Kidney (tissue), 14 donors: ENCODE measurements around the gene ARL6. TPM values are rescaled to one million over a fixed set of nuclear protein-coding genes. Genes with fewer than 3 reads are reported as not detected.
"Not testable (repeated sequence)": the region's sequence is repeated elsewhere in the genome, so short reads cannot be mapped to it uniquely, and the experiment has no call there.

Source experiments
- DNase-seq, 5 donors: peaks; one replicate each; pipeline ENCODE4 v3.0.0-alpha.2; 2013 to 2020
- FAIRE-seq: peaks from 2 replicates; lab custom pipeline; 2012; peaks lifted over from hg19 to GRCh38; lab: Jason Lieb, UNC
- H3K27ac ChIP-seq, 2 donors: one replicate each; pipeline ENCODE4 v1.7.0; 2013; ENCODE audit warnings: low read depth in 2 of 2, low read length in 2 of 2, inconsistent platforms in 1 of 2
- H3K27me3 ChIP-seq: one replicate; pipeline ENCODE4 v1.7.1; 2013; ENCODE audit warnings: low read length, inconsistent platforms; ENCODE audit not compliant: control insufficient read depth, insufficient read depth
- H3K36me3 ChIP-seq, 3 donors: one replicate each; pipeline versions ENCODE4 v1.7.0 to v1.7.1; 2013; ENCODE audit warnings: low read length in 3 of 3, control low read depth in 1 of 3, inconsistent platforms in 1 of 3; ENCODE audit not compliant: insufficient read depth in 3 of 3, control insufficient read depth in 2 of 3
- H3K4me1 ChIP-seq, 3 donors: one replicate each; pipeline versions ENCODE4 v1.7.0 to v1.7.1; 2013; ENCODE audit warnings: low read length in 3 of 3, inconsistent platforms in 1 of 3, low read depth in 1 of 3; ENCODE audit not compliant: control insufficient read depth in 2 of 3, insufficient read depth in 2 of 3
- H3K4me3 ChIP-seq, 3 donors: one replicate each; pipeline versions ENCODE4 v1.7.0 to v1.8.1; 2013; ENCODE audit warnings: low read length in 3 of 3, control low read depth in 1 of 3, inconsistent platforms in 1 of 3
- H3K9ac ChIP-seq, 3 donors: one replicate each; pipeline versions ENCODE4 v1.7.0 to v1.7.1; 2013; ENCODE audit warnings: low read length in 3 of 3, control low read depth in 1 of 3, inconsistent platforms in 1 of 3
- H3K9me3 ChIP-seq, 3 donors: one replicate each; pipeline versions ENCODE4 v1.7.0 to v1.7.1; 2013; ENCODE audit warnings: low read length in 3 of 3, control low read depth in 1 of 3, inconsistent platforms in 1 of 3; ENCODE audit not compliant: control insufficient read depth in 2 of 3, insufficient read depth in 1 of 3
- intact Hi-C: fragments of 100-400 bp; cut with DNase I; formaldehyde crosslinking; loops from one replicate; pipeline ENCODE4 v1.11.1; 2022
- polyA plus RNA-seq: library from polyadenylated mRNA; stranded (reverse); fragments of 350-450 nt; fragmentation: Illumina TruSeq; extraction: RNeasy Lipid Tissue Mini Kit (QIAGEN cat#74804); gene quantifications from one replicate; pipeline ENCODE4 v1.2.3, GENCODE V29; 2014; ENCODE audit warnings: low read depth, low replicate concordance; ENCODE audit not compliant: insufficient read depth
- total RNA-seq: library from RNA; stranded (reverse); fragmentation: NEBNext Ultra II Directional; extraction: Animal tissue kit (Norgen Biotek cat#: 25700); gene quantifications from one replicate; pipeline ENCODE4 v1.2.1, GENCODE V29; 2021
- TF ChIP-seq, protein P1 (sequence below): IDR thresholded peaks from 3 replicates; pipeline ENCODE4 v1.5.1; 2012; ENCODE audit warnings: mild to moderate bottlenecking, moderate library complexity, borderline replicate concordance; ENCODE audit not compliant: insufficient read depth; ENCODE audit errors: extremely low read depth
- donor health status: control.
- donor health status: control.
- donor health status: control.
- donor health status: control.
- donor health status: control.
- donor health status: DM: yes; HTN: yes; CAD: no.
- donor health status: Normal renal cell carcinoma (clear cell type).

Gene ARL6
- total and polyA plus RNA-seq, 2 donors from 2014 or later: 7.8 to 10.7 TPM

DNA sequence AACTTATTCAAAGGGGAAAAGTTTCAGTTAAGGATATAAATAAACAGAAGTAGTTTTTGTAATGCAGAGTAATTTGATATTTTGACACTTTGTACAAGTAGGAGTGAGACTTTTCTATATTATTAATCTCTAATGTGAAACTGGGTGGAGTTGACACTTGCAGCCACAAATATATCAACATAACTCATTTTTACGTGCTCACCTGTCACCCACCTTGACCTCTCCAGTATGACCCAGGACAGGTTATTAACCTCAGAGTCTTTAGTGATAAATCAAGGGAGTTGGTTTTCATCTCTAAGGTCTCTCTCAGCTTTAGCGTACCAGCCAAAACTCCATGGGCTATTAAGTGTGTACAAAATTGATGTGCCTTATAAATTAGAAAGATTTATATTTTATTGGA lies 64.6 kb downstream of the ARL6 start:
- H3K9me3 ChIP-seq: no peaks in the 10 kb centered on the region
- H3K4me1 ChIP-seq: no peaks in the 10 kb centered on the region
- intact Hi-C loops: no loop called here
- H3K9ac ChIP-seq: no peak overlapping the region
- DNase-seq: no peak
- H3K27ac ChIP-seq: no peak overlapping the region
- TF ChIP-seq, protein P1, sequence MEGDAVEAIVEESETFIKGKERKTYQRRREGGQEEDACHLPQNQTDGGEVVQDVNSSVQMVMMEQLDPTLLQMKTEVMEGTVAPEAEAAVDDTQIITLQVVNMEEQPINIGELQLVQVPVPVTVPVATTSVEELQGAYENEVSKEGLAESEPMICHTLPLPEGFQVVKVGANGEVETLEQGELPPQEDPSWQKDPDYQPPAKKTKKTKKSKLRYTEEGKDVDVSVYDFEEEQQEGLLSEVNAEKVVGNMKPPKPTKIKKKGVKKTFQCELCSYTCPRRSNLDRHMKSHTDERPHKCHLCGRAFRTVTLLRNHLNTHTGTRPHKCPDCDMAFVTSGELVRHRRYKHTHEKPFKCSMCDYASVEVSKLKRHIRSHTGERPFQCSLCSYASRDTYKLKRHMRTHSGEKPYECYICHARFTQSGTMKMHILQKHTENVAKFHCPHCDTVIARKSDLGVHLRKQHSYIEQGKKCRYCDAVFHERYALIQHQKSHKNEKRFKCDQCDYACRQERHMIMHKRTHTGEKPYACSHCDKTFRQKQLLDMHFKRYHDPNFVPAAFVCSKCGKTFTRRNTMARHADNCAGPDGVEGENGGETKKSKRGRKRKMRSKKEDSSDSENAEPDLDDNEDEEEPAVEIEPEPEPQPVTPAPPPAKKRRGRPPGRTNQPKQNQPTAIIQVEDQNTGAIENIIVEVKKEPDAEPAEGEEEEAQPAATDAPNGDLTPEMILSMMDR: no peak
- FAIRE-seq: no peak
- no peaks in the 10 kb centered on the region for H3K36me3 ChIP-seq
- no peaks in the 10 kb centered on the region for H3K27me3 ChIP-seq
- H3K4me3 ChIP-seq: no peak overlapping the region

DNA sequence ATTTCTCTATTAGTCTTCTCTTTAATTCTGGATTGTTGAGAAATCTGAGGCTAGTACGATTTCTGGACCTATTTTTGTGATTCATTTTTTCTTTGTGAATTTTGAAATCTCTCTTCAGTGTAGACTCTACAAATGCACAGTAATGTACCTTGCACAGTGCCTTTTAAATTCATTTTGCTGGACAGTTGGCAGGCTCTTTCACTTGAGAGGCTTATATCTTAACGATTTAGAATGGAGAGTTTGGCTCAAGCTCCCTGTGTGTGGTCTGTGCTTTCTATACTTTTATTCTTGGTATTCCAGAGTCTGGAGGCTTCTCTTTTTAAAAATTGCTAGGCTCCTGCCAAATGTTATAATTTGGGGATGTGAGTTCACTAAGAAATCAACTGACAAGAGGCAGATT lies 66.1 kb downstream of the ARL6 start:
- DNase-seq: no peak
- H3K36me3 ChIP-seq: no peaks in the 10 kb centered on the region
- H3K27me3 ChIP-seq: no peaks in the 10 kb centered on the region
- H3K9ac ChIP-seq: no peak overlapping the region
- TF ChIP-seq, protein P1: no peak
- intact Hi-C loops: no loop called here
- H3K4me3 ChIP-seq: no peak overlapping the region
- H3K9me3 ChIP-seq: no peaks in the 10 kb centered on the region
- H3K27ac ChIP-seq: no peak overlapping the region
- H3K4me1 ChIP-seq: no peaks in the 10 kb centered on the region
- FAIRE-seq: no peak

DNA sequence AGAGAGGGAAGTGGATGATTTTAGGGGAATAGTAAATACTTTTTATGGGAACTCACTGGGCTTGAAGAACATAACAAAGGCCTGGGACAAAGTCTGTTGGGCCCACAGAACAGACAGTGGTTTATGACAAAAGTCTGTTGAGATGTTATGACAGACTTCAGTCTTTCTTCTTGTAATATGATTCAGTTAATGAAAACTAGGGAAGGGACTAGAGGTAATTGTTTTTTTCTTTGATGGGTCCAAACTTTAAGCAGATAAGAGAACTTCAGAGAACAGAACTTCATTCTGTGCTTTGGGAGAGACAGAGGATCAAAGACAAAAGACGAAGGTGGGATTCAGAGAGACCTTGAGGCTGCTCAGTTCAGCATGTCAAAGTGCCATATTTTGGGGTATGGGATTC lies 66.6 kb downstream of the ARL6 start:
- DNase-seq (no peak), FAIRE-seq (no peak)
- Histone ChIP-seq H3K27me3 (no peaks in the 10 kb centered on the region), H3K9ac (no peak overlapping the region), H3K36me3 (no peaks in the 10 kb centered on the region), H3K9me3 (no peaks in the 10 kb centered on the region), H3K27ac (no peak overlapping the region), H3K4me1 (no peaks in the 10 kb centered on the region), H3K4me3 (no peak overlapping the region)
- intact Hi-C loops: no loop called here
- TF ChIP-seq, protein P1: no peak

DNA sequence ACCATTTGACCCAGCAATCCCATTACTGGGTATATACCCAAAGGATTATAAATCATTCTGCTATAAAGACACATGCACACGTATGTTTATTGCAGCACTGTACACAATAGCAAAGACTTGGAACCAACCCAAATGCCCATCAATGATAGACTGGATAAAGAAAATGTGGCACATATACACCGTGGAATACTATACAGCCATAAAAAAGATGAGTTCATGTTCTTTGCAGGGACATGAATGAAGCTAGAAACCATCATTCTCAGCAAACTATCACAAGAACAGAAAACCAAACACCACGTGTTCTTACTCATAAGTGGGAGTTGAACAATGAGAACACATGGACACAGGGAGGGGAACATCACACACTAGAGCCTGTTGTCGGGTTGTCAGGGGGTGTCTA lies 68.6 kb downstream of the ARL6 start:
- H3K4me3 ChIP-seq, H3K9ac ChIP-seq, FAIRE-seq, DNase-seq, H3K4me1 ChIP-seq, H3K9me3 ChIP-seq, H3K36me3 ChIP-seq, intact Hi-C loops, H3K27ac ChIP-seq, H3K27me3 ChIP-seq: not testable (repeated sequence)
